ENCODE measurements around the gene TMEM30B.

Gene TMEM30B

DNA sequence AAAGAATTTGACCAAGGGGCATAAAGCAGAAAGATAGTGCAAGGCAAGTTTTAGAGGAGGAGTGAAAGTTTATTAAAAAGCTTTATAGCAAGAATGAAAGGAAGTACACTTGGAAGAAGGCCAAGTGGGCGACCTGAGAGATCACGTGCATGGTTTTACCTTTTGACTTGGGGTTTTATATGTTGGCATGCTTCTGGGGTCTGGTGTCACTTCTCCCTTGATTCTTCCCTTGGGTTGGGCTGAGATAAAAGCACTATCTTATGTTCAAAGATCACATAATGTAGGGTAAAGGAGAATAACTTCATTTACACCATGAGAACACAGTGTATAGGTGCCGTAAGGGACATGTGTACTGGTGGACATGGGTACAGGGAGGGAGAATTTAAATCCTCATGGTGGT is 17.7 kb upstream of the TMEM30B start:
- no peak overlapping the region for H3K4me3 ChIP-seq
- H3K27ac ChIP-seq: no peak overlapping the region
- DNase-seq (ENCODE audit: low spot score): no peak
- TF ChIP-seq, protein P1, sequence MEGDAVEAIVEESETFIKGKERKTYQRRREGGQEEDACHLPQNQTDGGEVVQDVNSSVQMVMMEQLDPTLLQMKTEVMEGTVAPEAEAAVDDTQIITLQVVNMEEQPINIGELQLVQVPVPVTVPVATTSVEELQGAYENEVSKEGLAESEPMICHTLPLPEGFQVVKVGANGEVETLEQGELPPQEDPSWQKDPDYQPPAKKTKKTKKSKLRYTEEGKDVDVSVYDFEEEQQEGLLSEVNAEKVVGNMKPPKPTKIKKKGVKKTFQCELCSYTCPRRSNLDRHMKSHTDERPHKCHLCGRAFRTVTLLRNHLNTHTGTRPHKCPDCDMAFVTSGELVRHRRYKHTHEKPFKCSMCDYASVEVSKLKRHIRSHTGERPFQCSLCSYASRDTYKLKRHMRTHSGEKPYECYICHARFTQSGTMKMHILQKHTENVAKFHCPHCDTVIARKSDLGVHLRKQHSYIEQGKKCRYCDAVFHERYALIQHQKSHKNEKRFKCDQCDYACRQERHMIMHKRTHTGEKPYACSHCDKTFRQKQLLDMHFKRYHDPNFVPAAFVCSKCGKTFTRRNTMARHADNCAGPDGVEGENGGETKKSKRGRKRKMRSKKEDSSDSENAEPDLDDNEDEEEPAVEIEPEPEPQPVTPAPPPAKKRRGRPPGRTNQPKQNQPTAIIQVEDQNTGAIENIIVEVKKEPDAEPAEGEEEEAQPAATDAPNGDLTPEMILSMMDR (IDR thresholded peaks at IDR 0.05): no peak

DNA sequence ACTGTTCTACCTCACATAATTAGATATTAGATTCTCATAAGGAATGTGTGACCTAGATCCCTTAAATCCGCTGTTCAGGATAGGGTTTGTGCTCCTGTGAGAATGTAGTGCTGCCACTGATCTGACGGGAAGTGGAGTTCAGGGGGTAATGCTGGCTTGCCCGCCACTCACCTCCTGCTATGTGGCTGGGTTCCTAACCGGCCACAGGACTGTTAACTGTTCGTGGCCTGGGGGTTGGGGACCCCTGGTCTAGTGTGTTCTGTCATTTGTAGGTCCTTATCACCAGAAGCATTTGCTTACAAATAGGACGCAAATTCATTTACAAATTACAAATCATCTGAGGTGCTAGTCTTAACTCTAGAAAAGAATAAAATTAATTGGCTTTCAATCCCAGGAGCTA is 16.4 kb upstream of the TMEM30B start:
- TF ChIP-seq, protein P1 (IDR thresholded peaks at IDR 0.05): no peak
- DNase-seq (ENCODE audit: low spot score): no peak
- no peak overlapping the region for H3K4me3 ChIP-seq
- H3K27ac ChIP-seq: no peak overlapping the region

DNA sequence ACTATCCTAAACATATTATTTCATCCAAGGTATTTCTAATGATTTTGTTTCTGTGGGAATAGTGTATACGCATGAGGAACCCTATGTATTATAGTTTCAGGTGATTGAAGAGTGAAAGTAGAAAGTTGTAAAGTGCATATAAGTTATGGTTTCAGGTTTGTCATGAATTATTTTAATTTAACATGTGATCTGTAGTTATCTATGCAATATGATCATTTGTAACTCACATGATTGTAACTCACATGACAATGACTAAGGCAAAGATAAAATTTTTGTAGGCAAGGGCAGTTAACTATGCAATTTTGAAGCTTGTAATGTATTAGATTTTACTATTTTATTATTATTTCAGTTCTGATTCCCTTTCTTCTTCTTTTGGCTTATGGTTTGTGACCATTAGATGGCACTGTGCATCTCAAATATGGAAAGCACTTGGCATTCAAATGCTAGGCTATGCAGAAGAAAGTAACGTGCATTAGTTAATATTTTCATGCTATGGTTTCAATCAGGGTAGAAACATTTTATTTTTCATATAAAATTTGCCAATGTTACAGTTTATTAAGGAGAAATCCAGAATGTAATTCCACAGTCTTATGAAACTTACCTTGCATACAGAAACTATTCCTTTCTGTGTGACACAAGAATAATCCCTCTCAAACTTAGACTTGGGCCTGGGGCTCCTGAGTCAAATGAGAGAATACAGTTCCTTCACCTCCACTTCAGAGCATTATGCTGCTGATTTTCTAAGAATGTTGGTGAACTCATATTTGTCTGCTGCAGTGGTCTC is 15.8 kb upstream of the TMEM30B start:
- DNase-seq (ENCODE audit: low spot score): no peak

DNA sequence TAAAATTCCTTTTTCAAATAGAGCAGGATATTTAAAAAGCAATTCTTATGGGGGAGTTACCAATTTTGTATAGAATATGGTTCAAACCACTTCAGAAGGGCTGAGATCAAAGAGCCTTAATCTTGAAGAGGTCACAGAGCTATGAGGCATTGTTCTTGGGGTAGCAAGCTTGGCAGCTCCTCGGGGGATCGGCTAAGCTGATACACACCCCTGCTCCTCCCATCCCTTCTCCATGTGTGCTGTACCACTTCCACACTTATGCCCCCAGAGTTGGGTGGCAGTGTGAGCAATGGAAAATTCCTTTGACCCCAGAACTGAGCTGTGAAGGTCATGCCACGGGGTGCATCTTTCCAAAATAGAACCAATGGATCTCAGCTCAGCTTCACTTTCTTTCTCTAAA is 15.0 kb upstream of the TMEM30B start:
- no peak overlapping the region for H3K4me3 ChIP-seq

More for the DNA sequence above, 15.8 kb upstream of the TMEM30B start:
- TF ChIP-seq, protein P1 (IDR thresholded peaks at IDR 0.05): no peak
- Histone ChIP-seq H3K27ac (no peak overlapping the region), H3K4me3 (no peak overlapping the region)

DNA sequence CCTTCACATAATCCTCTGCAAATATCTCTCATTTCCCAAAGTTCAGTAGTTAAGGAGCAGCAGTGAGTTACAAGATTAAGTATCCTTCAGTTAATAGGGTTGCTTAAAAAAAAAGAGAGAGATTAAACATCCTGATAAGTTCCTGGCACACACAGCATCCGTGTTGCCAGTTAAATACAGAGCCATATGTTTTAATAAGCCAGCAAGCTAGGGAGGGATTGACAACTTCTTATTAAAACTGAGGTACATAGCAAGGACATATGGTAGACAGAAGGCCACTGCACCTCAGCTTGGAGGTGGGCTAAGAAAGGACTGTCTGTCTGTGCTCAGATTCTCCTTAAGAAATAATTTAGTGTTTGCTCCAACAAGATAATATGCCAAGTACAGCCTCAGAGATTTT is 9.6 kb upstream of the TMEM30B start:
- TF ChIP-seq, protein P1 (IDR thresholded peaks at IDR 0.05): no peak
- H3K27ac ChIP-seq: no peak overlapping the region
- H3K4me3 ChIP-seq: no peak overlapping the region
- DNase-seq (ENCODE audit: low spot score): no peak

More for the DNA sequence above, 15.0 kb upstream of the TMEM30B start:
- H3K27ac ChIP-seq: no peak overlapping the region
- no peak for DNase-seq (ENCODE audit: low spot score)
- TF ChIP-seq, protein P1 (IDR thresholded peaks at IDR 0.05): no peak

DNA sequence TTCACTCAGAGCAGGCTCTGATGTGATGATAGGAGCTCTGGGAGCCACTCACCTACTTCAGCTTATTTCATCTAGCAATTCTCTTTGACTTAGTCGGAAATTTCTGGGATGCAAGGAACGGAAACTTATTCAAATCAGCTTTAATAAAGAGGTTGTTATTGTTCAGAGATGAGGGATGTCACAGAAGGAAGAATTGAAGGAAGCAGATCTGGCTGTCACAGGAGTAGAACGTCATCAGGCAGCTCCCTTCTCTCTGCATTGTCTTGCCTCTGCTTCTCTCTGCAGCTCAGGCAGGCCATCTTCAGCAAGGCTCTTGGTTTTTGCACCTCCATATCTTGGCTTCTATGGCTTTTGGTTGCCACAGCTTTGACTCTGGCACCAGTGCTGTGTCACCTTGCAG is 7.6 kb upstream of the TMEM30B start:
- TF ChIP-seq, protein P1 (IDR thresholded peaks at IDR 0.05): no peak
- Histone ChIP-seq H3K4me3 (no peak overlapping the region), H3K27ac (no peak overlapping the region)
- no peak for DNase-seq (ENCODE audit: low spot score)

DNA sequence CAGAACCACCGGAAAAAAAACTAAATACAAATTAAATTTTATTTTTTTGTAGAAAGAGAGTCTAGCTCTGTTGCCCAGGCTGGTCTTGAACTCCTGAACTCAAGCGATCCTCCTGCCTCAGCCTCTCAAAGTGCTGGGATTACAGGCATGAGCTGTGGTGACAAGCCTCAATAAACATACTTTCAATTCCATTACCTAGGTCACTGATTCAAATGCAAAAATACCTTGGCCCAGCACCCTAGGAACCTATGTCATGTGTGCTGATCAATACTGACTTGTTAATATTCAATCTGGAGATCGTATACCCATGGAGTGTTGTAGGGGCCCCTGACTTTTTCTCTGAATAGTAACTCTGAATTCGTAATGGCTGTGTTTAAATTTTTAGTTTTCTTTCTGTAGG is 7.1 kb upstream of the TMEM30B start:
- no peak overlapping the region for H3K27ac ChIP-seq
- no peak overlapping the region for H3K4me3 ChIP-seq
- no peak for DNase-seq (ENCODE audit: low spot score)
- TF ChIP-seq, protein P1 (IDR thresholded peaks at IDR 0.05): no peak

All from coronary artery (tissue), 2 donors.